ENCODE data around the gene TMBIM1.
"Not testable (repeated sequence)": the region's sequence is repeated elsewhere in the genome, so short reads cannot be mapped to it uniquely, and the experiment has no call there.

GRCh38 chr2:218311541-218312266 is 19.4 kb upstream of the TMBIM1 start:
- not testable (repeated sequence) for TF ChIP-seq CTCF (conservative IDR thresholded peaks at IDR 0.05 in 1 of 2, IDR thresholded peaks at IDR 0.05 in 1 of 2; ENCODE audit: low read depth in 1 of 2, low read length in 2 of 2); EZH2 (IDR thresholded peaks at IDR 0.05; ENCODE audit: low read length, missing control alignments)

Measured in fibroblast of lung (primary cell).